ENCODE data around the gene PLA2G4E. TPM values are rescaled to one million over a fixed set of nuclear protein-coding genes. Genes with fewer than 3 reads are reported as not detected.

PLA2G4E gene
- total RNA-seq, 1 donor from 2014 or later: not detected

- ChIA-PET CTCF (interaction anchor here (1.1 to 1.6 kb wide), 2 partner anchors 10 to 74 kb away, joined by 4 read pairs; no protein-coding TSS in a partner anchor), POLR2A (no interaction called here)
- H3K27ac Mint-ChIP-seq: no peak overlapping the region
- ATAC-seq (ENCODE audit: low read depth) (no peak), DNase-seq (no peak)
- no peaks in the 10 kb centered on the region for H3K9me3 Mint-ChIP-seq
- no peak overlapping the region for H3K4me3 Mint-ChIP-seq
- no peaks in the 10 kb centered on the region for H3K4me1 Mint-ChIP-seq
- no peak for TF ChIP-seq CTCF (IDR thresholded peaks at IDR 0.05)
- no peaks in the 10 kb centered on the region for H3K36me3 Mint-ChIP-seq (ENCODE audit: low read depth)
- intact Hi-C loops (cut with micrococcal nuclease): no loop called here
- peaks cover 7% of the 10 kb centered on the region for H3K27me3 Mint-ChIP-seq
These were observed 42.3 kb downstream of the PLA2G4E start for GRCh38 chr15:41978534-41978933.

GRCh38 chr15:41977757-41978383, 43.0 kb downstream of the PLA2G4E start:
- no peaks in the 10 kb centered on the region for H3K36me3 Mint-ChIP-seq (ENCODE audit: low read depth)
- ChIA-PET CTCF (interaction anchor here (1.1 to 1.6 kb wide), 2 partner anchors 10 to 73 kb away, joined by 4 read pairs; no protein-coding TSS in a partner anchor), POLR2A (interaction anchor here (0.7 kb wide), 1 partner anchor 116 kb away, joined by 3 read pairs; no protein-coding TSS in a partner anchor)
- H3K27me3 Mint-ChIP-seq: peaks cover 7% of the 10 kb centered on the region
- intact Hi-C loops (cut with micrococcal nuclease): no loop called here
- ATAC-seq (ENCODE audit: low read depth): no peak
- no peak overlapping the region for H3K4me3 Mint-ChIP-seq
- no peak for DNase-seq
- peaks cover 4% of the 10 kb centered on the region for H3K4me1 Mint-ChIP-seq
- no peak overlapping the region for H3K27ac Mint-ChIP-seq
- H3K9me3 Mint-ChIP-seq: no peaks in the 10 kb centered on the region
- TF ChIP-seq CTCF (IDR thresholded peaks at IDR 0.05): no peak

- Mint-ChIP-seq H3K27ac (no peak overlapping the region), H3K4me1 (peaks cover 16% of the 10 kb centered on the region), H3K36me3 (ENCODE audit: low read depth) (peaks cover 4% of the 10 kb centered on the region), H3K4me3 (no peak overlapping the region), H3K9me3 (no peaks in the 10 kb centered on the region), H3K27me3 (peaks cover 7% of the 10 kb centered on the region)
- ChIA-PET POLR2A (no interaction called here), CTCF (no interaction called here)
- no peak for ATAC-seq (ENCODE audit: low read depth)
- no peak for DNase-seq
- no peak for TF ChIP-seq CTCF (IDR thresholded peaks at IDR 0.05)
- intact Hi-C loops (cut with micrococcal nuclease): no loop called here
These were observed 45.2 kb downstream of the PLA2G4E start for GRCh38 chr15:41975669-41976068.

- ChIA-PET POLR2A (interaction anchor here (8.2 kb wide), 1 partner anchor 44 kb away, joined by 92 read pairs; no protein-coding TSS in a partner anchor), CTCF (interaction anchor here (1.3 to 3.2 kb wide), 2 partner anchors 69 to 110 kb away, joined by 4 to 16 read pairs; no protein-coding TSS in a partner anchor)
- no peak overlapping the region for H3K27ac Mint-ChIP-seq
- DNase-seq (no peak), ATAC-seq (ENCODE audit: low read depth) (no peak)
- H3K36me3 Mint-ChIP-seq (ENCODE audit: low read depth): peaks cover 4% of the 10 kb centered on the region
- intact Hi-C loops (cut with micrococcal nuclease): loop anchor here (5.0 kb wide), 3 partner anchors 298 to 518 kb away; partner anchors contain the start of genes GANC, ITPKA, TMEM87A and ZNF106
- peaks cover 32% of the 10 kb centered on the region for H3K4me1 Mint-ChIP-seq
- H3K9me3 Mint-ChIP-seq: no peaks in the 10 kb centered on the region
- H3K4me3 Mint-ChIP-seq: no peak overlapping the region
- TF ChIP-seq CTCF (IDR thresholded peaks at IDR 0.05): no peak
- peaks cover 7% of the 10 kb centered on the region for H3K27me3 Mint-ChIP-seq
These were observed 46.8 kb downstream of the PLA2G4E start for GRCh38 chr15:41974041-41974440.
